Measurements from ENCODE around the gene PHACTR1.

Gene PHACTR1

DNA sequence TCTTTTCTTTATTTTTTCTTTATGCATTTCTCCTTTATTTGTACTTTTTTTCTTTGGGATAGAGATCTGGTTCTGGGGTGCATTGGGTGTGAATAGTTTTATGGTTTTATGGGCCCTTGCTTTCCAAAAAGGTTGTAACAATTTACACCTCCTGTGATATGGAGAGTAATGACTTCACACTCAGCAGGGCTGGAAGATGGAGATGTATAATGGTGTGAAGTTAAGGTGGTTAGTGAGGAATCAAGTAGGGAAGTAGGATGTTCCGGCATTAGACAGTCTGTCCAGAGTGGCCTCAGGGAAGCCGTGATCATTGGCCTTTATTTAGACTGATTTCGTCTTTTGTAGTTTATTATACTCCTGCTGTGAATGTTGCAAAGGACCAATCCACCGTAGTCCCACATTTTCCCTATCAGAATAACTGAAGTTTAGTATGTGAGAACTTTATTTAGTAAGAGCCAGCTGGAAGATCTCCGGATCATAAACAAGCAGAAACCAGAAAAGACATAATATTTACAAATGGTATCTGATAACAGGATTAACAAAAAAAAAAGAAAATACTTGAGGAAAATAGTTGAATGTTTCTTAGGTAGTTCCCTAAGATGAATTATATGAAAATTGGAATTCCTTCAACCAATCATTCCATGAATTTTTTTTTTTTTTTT lies 356.2 kb downstream of the PHACTR1 start:
- Histone ChIP-seq H3K27ac (no peak overlapping the region), H3K9me3 (no peaks in the 10 kb centered on the region), H3K27me3 (no peaks in the 10 kb centered on the region), H3K4me3 (ENCODE audit: low read depth in 1 of 2, low read length in 1 of 2) (no peak overlapping the region), H3K36me3 (no peaks in the 10 kb centered on the region), H3K4me1 (ENCODE audit: control insufficient read depth in 1 of 2, insufficient read depth in 1 of 2, low read depth in 1 of 2, low read length in 1 of 2) (peaks cover 0 to 8% of the 10 kb centered on the region in 2 experiments)
- TF ChIP-seq, protein P1, sequence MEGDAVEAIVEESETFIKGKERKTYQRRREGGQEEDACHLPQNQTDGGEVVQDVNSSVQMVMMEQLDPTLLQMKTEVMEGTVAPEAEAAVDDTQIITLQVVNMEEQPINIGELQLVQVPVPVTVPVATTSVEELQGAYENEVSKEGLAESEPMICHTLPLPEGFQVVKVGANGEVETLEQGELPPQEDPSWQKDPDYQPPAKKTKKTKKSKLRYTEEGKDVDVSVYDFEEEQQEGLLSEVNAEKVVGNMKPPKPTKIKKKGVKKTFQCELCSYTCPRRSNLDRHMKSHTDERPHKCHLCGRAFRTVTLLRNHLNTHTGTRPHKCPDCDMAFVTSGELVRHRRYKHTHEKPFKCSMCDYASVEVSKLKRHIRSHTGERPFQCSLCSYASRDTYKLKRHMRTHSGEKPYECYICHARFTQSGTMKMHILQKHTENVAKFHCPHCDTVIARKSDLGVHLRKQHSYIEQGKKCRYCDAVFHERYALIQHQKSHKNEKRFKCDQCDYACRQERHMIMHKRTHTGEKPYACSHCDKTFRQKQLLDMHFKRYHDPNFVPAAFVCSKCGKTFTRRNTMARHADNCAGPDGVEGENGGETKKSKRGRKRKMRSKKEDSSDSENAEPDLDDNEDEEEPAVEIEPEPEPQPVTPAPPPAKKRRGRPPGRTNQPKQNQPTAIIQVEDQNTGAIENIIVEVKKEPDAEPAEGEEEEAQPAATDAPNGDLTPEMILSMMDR (IDR thresholded peaks at IDR 0.05) = no peak

DNA sequence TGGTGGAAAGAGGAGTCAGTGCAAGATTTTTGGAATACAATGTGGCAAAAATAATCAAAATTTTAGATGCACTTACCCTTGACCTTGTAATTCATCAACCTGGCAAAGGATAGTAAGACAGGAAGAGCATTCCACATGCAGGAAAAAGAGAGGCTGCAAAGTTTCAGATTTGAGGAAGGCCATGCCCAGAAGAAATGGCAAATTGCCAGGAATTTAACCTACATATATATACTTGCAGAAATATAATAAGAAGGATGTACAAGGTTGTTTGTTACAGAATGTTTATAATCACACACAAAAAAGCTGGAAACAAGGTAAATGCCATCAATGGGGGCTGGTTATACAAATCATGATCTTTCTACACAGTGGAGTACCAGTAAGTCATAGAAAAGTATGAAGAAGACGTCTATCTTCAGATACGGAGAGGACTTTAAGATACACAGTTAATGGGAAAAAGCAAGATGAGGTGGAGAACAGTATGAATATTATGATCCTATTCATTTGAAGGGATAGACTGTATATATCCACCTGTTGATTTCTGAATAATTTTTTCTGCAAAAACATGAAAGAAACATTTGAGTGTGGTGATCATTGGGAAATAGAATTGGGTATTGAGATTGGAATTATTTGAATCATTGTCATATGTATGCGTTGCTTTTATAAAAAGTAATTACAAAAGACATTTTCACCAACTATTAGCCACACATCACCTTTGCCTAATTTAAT lies 358.0 kb downstream of the PHACTR1 start:
- TF ChIP-seq, protein P1 (IDR thresholded peaks at IDR 0.05) = no peak
- Histone ChIP-seq H3K27ac (no peak overlapping the region), H3K9me3 (no peaks in the 10 kb centered on the region), H3K36me3 (no peaks in the 10 kb centered on the region), H3K4me1 (ENCODE audit: control insufficient read depth in 1 of 2, insufficient read depth in 1 of 2, low read depth in 1 of 2, low read length in 1 of 2) (no peaks in the 10 kb centered on the region), H3K4me3 (ENCODE audit: low read depth in 1 of 2, low read length in 1 of 2) (no peak overlapping the region), H3K27me3 (no peaks in the 10 kb centered on the region)

DNA sequence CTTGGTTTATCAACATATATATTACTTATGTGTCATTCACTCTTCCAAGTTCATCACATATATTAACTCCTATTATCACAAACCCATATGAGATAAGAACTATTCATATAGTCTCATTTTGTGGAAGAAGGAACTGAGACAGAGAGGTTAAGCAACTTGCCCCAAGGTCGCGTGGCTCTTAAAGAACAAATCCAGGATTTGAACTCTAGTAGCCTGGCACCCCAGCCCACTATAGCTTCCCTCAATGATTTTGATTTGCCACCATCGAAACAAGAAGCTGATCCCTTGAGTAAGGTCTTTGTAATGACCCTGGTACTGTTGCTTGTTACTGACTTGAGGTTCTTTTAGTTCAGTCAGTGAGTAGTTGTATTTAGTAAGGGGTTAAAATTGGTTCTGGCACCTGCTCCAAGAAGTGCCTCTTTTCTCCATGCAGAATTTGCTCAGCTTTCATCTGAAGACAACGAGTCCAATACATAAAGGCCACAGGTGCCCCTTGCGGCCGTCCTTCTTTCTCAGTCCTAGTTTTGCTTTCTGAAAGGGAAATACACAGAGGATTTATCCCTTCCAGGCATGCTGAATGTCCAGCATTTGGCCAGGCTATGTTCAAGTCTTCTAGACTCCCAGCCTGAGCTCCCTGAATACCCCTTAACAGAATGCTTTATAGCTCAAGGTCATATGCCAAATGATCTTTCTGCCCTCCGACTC lies 358.7 kb downstream of the PHACTR1 start:
- Histone ChIP-seq H3K4me1 (ENCODE audit: control insufficient read depth in 1 of 2, insufficient read depth in 1 of 2, low read depth in 1 of 2, low read length in 1 of 2) (no peaks in the 10 kb centered on the region), H3K27ac (no peak overlapping the region), H3K9me3 (no peaks in the 10 kb centered on the region), H3K4me3 (ENCODE audit: low read depth in 1 of 2, low read length in 1 of 2) (no peak overlapping the region), H3K27me3 (no peaks in the 10 kb centered on the region), H3K36me3 (no peaks in the 10 kb centered on the region)
- TF ChIP-seq, protein P1 (IDR thresholded peaks at IDR 0.05) = no peak

- Histone ChIP-seq H3K36me3 (no peaks in the 10 kb centered on the region), H3K4me3 (ENCODE audit: low read depth in 1 of 2, low read length in 1 of 2) (no peak overlapping the region), H3K27me3 (no peaks in the 10 kb centered on the region), H3K4me1 (ENCODE audit: control insufficient read depth in 1 of 2, insufficient read depth in 1 of 2, low read depth in 1 of 2, low read length in 1 of 2) (no peaks in the 10 kb centered on the region), H3K27ac (no peak overlapping the region), H3K9me3 (no peaks in the 10 kb centered on the region)
- TF ChIP-seq, protein P1 (IDR thresholded peaks at IDR 0.05) = no peak
Measured at GRCh38 chr6:13076575-13076974, 360.0 kb downstream of the PHACTR1 start.

GRCh38 chr6:13077117-13077516 lies 360.6 kb downstream of the PHACTR1 start:
- H3K4me1 ChIP-seq (ENCODE audit: control insufficient read depth in 1 of 2, insufficient read depth in 1 of 2, low read depth in 1 of 2, low read length in 1 of 2) = no peaks in the 10 kb centered on the region
- no peak overlapping the region for H3K4me3 ChIP-seq (ENCODE audit: low read depth in 1 of 2, low read length in 1 of 2)
- H3K27ac ChIP-seq = no peak overlapping the region
- TF ChIP-seq, protein P1 (IDR thresholded peaks at IDR 0.05) = no peak
- H3K36me3 ChIP-seq = no peaks in the 10 kb centered on the region
- no peaks in the 10 kb centered on the region for H3K27me3 ChIP-seq
- no peaks in the 10 kb centered on the region for H3K9me3 ChIP-seq
